HUDEP-2 (cell line): ENCODE data around the gene MOSPD3.
A peak's percentile ranks its signal among the peaks of the same experiment; 100 is the strongest.

Experiments
- DNase-seq, 76 experiments: peaks; one replicate each; lab custom pipeline; 2025; ENCODE audit not compliant: unreplicated experiment in 76 of 76; lab: John Stamatoyannopoulos, UW

MOSPD3 gene

DNA sequence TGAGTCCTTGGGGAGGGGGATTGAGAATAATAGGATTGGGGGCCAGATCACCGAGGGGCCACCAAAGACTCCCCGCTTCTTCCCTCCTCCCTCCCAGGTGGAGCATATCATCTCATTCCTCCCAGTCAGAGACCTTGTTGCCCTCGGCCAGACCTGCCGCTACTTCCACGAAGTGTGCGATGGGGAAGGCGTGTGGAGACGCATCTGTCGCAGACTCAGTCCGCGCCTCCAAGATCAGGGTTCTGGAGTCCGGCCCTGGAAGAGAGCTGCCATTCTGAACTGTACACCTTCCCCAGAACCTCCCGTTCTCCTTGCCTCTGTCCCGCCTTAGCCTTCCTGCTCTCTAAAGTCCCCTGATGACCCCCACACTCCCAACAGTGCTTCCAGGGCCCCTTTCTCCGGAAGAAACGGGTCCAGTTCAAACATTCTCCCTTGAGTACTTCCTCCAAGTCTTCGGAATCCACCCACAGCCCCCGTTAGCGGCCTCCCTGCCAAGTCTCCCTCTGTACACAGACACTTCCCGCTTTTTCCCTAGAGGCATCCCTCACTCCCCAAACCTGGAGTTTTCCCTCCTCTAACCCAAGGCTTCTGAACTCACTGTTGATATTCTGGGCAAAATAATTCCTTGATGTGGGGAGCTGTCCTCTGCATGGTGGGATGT is 22.1 kb upstream of the MOSPD3 start:
- DNase-seq = no peak

DNA sequence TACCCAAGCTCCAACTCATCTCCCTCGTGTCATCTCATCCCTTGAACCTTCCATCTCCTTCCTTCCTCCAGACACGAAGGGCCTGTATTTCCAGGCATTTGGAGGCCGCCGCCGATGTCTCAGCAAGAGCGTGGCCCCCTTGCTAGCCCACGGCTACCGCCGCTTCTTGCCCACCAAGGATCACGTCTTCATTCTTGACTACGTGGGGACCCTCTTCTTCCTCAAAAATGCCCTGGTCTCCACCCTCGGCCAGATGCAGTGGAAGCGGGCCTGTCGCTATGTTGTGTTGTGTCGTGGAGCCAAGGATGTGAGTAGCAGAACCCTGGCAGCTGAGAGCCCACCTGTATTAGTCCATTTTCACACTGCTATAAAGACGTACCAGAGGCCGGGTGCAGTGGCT is 20.7 kb upstream of the MOSPD3 start:
- DNase-seq = no peak

DNA sequence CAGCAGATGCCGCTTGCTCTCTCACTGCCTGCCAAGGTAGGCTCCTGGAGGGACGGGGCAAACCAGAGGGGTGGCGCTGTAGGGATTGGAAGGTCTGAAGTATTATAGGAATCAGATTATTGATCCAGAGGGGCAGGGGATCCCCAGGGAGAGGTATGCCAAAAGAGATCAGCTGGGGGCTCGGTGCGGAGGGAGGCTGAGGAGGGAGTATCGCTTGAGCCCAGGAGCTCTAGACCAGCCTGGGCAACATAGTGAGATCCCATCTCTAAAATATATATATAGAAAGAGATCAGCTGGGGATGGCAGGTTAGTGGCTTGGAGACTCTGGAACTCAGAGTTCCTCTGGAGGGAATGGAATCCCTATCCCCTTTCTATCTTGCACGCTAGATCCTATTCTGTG is 17.2 kb upstream of the MOSPD3 start:
- DNase-seq = no peak

DNA sequence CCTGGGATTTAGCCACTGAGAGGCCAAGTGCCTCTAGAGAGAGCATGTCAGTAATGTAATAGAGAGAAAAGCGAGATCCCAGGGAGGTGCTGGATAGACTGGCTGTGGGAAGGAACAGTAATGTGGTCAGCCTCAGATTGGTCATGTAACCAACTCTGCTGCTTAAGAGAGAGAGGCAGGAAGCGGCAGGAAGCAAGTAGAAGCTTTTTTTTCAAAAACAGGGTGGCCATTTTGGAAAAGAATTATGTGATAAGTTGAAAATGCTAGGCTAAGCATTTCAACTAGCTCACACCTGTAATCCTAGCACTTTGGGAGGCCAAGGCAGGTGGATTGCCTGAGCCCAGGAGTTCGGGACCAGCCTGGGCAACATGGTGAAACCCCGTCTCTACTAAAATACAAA is 13.9 kb upstream of the MOSPD3 start:
- no peak for DNase-seq

DNA sequence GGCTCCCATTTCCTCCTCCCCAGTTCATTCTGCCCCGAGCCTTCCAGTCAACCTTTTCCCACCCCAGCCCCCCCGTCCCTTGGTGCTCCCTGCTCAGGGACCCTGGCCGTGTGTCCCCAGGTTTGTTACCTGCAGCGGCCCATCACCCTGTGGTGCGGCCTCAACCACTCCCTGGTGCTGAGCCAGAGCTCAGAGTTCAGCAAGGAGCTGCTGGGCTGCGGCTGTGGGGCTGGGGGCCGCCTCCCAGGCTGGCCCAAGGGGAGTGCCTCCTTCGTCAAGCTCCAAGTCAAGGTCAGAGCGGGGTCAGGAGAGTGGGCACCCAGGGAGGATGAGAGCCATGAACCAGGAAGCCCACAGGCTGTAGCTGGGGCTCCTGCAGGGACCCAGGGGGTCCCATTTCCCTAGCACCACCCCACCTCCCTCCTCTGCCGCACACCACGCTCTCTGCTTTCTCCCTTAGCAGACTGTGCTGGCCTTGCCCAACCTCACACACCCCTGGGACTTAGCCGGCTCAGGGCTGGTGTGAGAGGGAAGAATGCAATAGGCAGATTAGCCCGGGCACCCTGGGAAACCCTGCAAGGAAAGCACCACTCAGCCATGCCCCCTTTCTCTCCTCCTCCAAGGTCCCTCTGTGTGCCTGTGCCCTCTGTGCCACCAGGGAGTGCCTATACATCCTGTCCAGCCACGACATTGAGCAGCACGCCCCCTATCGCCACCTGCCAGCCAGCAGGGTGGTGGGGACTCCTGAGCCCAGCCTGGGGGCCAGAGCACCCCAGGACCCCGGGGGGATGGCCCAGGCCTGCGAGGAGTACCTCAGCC is 12.2 kb upstream of the MOSPD3 start:
- DNase-seq = peak in 24 of 76 experiments; percentile 3 to 45 (median 26)

DNA sequence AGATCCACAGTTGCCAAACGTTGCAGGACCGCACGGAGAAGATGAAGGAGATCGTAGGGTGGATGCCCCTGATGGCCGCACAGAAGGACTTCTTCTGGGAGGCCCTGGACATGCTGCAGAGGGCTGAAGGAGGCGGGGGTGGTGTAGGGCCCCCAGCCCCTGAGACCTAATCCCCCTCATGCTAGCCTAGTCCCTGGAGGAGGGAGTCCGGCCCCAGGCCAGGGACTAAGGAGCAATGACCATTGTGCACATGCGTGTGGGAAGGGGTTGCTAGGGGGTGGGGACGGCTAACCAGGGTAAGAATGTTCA is 11.7 kb upstream of the MOSPD3 start:
- DNase-seq = no peak

DNA sequence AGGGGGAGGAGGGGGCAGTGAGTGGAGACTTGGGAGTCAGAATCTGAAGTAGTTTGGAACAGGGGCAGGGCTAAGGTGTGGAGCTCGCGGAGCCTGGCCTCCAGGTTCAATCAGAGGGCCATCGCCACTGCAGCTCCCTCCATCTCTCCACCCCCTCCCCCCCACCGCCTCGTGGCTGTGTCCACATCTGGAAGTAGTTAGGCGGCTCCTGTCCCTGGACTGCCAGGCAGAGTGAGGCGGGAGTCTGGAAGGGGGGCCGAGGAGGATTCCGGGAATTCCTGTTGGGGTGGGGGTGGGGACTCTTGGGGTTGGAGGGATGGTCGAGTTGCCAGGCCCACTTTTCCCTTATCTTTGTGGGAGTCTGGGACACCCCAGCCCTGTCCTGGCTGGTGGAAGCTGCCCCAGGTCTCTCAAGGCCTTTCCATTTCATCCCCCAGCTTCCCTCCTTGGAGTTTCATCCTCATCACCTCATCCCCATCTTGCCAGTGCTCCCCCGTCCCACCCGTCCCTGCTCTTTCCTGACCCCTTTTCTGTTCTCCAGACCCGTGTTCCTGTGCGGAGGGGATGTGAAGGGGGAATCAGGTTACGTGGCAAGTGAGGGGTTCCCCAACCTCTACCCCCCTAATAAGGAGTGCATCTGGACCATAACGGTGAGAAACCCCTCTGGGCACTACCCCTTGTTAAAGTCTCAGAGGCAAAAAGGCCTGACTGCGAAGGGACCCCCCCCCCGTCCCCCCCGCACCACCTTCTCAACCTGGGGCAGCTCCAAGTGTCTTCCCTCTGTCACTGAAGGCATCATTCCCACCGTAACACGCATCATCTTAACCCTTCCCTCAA is 9.2 kb upstream of the MOSPD3 start:
- DNase-seq = no peak

DNA sequence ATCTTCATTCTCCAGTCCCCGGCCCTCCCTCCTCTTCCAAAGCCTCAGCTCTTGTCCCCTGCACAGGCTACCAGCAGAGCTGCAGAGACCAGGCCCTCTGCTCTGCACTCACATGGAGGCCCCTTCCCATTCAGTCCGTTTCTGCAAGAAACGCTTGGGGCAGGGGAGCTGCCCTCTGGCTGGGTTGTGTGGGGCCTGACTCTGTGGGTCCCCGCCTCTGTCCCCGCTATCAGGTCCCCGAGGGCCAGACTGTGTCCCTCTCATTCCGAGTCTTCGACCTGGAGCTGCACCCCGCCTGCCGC is 8.7 kb upstream of the MOSPD3 start:
- DNase-seq = no peak

DNA sequence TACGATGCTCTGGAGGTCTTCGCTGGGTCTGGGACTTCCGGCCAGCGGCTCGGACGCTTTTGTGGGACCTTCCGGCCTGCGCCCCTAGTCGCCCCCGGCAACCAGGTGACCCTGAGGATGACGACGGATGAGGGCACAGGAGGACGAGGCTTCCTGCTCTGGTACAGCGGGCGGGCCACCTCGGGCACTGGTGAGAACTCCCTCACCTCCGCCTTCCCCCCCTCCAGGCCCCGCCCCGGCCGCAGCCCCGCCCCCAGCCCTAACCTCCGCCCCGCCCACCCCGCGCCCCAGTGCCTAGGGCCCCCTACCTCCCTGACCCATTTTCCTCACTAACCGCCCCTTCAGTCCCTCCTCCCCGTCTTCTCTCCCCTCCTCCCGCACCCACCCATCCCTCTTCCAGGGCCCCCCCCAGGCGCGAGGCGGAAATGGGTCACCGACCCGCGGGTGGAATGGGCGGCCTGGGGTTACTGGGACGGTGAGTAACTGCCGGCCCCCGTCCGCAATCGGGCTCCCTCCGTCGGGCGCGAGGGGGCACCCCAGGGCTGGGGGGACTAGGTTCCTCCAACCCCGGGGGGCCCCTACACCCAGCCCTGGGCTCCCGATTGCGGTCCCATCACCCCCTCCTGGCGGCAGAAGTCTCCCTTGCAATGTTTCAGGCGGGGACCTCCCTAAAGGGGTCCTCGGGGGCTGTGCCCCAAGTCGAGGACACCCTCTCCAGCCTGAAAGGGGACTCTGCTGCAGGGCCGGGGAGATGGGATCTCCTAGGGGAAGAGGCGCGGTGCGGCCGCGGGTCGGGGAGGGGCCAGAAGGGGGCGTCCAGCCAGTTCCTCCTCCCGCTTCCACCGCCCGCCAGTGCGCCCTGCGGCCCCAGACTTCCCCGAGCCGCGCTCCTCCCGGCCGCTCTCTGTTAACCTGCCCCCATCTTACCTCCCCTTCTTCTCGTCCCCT is 8.0 kb upstream of the MOSPD3 start:
- peak in 64 of 76 experiments; percentile 19 to 80 (median 62) for DNase-seq

DNA sequence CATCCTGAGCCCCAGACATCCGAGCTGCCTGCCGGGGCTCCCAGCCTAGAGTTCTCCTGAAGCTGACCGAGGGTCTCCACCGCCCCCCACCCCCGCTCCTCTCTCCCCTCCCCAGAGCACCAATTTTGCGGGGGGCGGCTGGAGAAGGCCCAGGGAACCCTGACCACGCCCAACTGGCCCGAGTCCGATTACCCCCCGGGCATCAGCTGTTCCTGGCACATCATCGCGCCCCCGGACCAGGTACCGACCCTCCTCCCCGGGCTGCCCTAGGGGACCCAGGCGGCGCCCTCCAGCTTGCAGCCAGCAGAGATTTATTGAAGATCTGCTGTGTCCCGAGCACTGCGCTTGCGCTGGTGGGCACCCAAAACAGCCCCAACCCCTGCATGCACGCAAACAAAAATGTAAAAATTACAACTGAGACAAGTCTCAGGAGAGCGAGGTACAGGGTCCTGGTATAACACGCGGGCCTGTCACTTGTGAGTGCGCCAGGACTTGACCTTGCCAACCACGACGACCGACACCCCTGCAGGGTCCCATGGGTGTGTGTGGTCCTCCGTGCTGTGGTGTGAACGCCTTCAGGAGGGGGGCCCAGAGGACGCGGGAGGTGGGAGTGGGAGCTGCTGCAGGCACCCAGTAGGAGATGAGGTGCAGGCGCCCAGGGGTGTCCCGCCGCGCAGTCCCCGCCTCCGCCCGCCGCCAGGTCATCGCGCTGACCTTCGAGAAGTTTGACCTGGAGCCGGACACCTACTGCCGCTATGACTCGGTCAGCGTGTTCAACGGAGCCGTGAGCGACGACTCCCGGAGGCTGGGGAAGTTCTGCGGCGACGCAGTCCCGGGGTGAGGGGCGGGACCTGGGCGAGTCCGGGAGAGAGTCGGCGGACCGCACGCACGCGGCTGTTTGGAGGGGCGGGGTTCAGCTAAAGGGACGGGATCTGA is 7.1 kb upstream of the MOSPD3 start:
- DNase-seq = peak in 25 of 76 experiments; percentile 11 to 58 (median 30)

DNA sequence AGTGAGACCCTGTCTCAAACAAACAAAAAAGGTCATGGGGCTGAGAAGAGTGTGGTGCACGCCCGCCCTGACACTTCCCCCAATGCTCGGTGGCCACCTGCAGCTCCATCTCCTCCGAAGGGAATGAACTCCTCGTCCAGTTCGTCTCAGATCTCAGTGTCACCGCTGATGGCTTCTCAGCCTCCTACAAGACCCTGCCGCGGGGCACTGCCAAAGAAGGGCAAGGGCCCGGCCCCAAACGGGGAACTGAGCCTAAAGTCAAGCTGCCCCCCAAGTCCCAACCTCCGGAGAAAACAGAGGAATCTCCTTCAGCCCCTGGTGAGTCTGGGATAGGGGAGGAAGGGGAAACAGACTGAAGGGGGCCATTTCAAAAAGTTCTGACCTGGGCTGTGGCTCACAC is 6.0 kb upstream of the MOSPD3 start:
- DNase-seq = no peak

DNA sequence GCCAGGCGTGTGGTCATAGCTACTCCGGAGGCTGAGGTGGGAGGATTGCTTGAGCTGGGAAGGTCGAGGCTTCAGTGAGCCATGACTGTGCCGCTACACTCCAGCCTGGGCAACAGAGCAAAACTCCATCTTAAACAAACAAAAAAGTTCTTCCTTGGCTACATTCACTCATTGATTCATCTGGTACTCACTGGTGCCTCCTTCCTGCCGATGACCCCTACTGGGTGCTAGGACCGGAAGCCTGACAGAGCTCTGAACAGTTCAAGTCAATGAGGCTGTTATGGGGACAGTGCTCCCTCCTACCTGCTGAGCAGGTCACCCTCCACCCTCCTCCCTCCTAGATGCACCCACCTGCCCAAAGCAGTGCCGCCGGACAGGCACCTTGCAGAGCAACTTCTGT is 5.2 kb upstream of the MOSPD3 start:
- DNase-seq = no peak

DNA sequence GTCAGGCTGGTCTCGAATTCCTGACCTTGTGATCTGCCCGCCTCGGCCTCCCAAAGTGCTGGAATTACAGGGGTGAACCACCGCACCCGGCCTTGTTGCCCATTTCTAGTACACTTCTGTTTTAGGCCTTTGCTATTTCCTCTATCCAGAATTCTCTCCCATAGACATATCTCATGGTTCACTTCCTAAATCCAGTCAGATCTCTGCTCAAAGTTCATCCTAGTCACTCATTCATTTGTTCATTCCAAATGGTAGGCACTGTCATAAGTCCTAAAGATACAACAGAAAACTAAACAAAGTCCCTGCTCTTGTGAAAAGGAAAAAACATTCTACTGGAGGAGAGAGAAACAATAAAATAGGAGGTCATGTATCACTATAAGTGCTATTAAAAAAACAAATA is 2.4 kb upstream of the MOSPD3 start:
- DNase-seq = no peak

DNA sequence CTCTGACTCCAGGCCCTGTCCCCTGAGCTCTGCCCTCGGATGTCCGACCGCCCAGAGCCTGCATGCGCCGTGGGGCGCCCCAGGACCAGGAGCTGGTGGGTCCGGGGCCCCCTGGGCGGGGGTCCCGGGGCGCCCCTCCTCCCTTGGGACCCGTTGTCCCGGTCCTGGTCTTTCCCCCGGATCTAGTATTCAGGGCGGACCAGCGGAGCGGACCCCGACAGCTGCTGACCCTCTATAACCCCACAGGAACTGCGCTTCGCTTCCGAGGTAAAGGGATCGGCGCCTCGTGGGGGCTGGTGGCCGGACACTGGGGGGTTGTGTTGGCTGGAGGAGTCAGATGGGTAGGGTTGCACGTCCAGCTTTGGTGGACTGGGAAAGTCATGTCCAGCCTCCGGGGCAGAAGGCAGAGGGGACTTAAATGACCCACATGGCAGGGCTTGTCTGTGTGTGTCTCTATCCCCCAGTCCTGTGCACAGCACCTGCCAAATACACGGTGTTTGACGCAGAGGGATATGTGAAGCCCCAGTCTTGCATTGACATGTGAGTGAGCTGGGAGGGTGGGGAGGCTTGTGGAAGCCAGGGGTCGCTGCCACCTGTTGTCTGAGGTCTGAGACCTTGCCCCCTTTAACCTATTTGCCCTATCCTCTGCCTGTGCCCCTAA is 520 bp downstream of the MOSPD3 start:
- peak in 28 of 76 experiments; percentile 14 to 51 (median 27) for DNase-seq

DNA sequence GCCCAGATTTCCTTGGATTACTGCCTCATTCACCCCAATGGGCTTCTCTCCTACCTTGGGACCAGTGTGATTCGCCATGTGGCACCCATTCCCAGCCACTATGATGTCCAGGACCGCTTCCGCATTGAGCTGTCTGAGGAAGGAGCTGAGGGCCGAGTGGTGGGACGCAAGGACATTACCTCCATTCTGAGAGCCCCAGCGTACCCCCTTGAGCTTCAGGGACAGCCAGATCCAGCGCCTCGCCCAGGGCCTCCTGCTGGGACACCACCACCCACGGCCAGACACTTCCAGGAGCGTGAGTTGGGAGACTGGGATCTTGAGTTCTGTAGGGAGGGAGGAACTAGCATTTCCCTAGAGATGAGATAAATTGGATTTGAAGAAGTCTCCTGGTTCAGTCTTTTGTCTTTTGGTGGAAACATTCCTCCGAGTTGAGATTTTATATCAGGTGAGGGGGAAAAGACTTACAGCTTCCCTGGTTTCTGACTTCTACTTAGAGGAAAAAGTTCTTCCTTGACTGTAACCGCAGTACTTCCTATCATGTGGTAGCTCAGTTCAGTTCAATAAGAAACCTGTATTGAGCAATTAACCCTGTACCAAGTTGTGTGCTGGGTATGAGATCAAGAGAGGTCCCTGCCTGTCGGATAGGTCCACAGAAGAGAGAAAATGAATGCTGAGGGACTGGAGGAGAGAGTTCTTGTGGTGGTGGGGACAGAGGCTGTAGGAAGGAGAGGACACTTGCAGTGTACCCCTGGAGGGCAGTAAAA is 1.3 kb downstream of the MOSPD3 start:
- DNase-seq = no peak

DNA sequence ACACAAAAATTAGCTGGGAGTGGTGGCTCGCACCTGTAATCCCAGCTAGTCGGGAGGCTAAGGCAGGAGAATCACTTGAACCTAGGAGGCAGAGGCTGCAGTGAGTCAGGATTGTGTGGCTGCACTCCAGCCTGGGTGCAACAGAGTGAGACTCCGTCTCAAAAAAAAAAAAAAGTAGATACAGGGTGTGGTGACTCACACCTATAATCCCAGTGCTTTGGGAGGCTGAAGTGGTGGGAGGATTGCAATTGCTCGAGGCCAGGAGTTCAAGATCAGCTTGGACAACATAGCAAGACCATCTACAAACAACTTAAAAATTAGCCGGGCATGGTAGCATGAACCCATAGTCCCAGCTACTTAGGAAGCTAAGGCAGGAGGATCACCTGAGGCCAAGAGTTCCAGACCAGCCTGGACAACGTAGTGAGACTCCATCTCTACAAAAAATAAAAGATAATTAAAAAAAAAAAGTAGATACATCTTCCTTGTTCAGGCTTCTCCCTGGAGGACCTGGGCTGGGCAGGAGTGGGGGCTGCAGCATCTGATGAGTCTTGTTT is 2.0 kb downstream of the MOSPD3 start:
- peak in 1 of 76 experiments; percentile 23 for DNase-seq

DNA sequence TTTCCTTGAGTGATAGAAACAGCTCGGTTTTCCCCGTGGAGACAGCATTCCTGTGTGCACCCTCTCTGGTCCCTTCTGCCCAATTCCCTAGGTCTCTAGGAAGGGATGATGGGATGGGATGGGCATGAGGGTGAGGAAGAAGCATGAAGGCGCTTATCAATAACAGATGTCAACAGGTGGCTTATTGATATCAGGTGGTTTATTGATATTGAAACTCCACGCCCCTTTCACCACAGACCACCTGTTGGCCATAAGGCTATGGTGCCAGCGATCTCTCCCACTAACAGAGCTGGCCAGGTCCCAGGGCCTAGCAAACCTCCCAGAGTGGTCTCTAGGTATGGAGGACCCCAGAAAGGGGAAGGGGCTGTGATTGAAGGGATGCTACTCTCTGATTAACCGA is 7.9 kb downstream of the MOSPD3 start:
- DNase-seq = no peak

DNA sequence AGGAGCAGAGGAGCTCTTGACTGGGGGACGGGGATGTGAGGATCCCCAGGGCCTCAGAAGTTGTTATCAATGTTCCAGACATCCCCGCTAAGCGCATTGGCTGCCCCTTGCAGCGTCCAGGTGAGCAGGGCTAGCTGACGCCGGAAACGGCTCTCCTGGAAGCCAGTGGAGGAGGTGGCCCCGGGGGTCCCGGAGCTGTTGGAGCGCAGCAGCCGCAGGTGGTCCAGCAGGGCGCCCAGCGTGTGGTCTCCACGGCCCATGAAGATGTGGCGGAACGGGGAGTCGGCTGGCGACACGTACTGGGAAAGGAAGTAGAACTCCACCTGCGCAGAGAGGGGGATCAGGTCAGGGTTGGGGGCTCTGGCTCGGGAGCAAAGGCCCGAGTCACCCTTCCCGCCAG is 8.5 kb downstream of the MOSPD3 start:
- no peak for DNase-seq
